Right atrium auricular region (tissue), 2 donors: Measurements from ENCODE around the gene SP2. TPM values are rescaled to one million over a fixed set of nuclear protein-coding genes. Genes with fewer than 3 reads are reported as not detected.

Source experiments
- DNase-seq: peaks from one replicate; pipeline ENCODE4 v3.0.0-alpha.2; 2019; ENCODE audit warnings: low spot score
- H3K27ac ChIP-seq, 2 donors: fragments of 200-600 bp; sonication (generic); 1 replicate in 1 of 2; 2 replicates in 1 of 2; pipeline ENCODE4 v1.5.1; 2016 to 2019
- H3K27me3 ChIP-seq, 2 donors: fragments of 200-600 bp; sonication (generic); one replicate each; pipeline versions ENCODE4 v1.5.1 to v1.6.0; 2017 to 2019
- H3K36me3 ChIP-seq: fragments of 200-600 bp; sonication (generic); one replicate; pipeline ENCODE4 v1.5.1; 2016
- H3K4me1 ChIP-seq, 2 donors: fragments of 200-600 bp; sonication (generic); one replicate each; pipeline versions ENCODE4 v1.5.1 to v1.6.0; 2017 to 2019
- H3K4me3 ChIP-seq, 2 donors: fragments of 200-600 bp; sonication (generic); 1 replicate in 1 of 2; 2 replicates in 1 of 2; pipeline ENCODE4 v1.5.1; 2017 to 2019; ENCODE audit warnings: mild to moderate bottlenecking in 1 of 2, moderate library complexity in 1 of 2
- H3K9me3 ChIP-seq, 2 donors: fragments of 200-600 bp; sonication (generic); one replicate each; pipeline ENCODE4 v1.5.1; 2019
- CTCF ChIP-seq, 2 donors: fragments of 200-600 bp; sonication (generic); IDR thresholded peaks; one replicate each; pipeline ENCODE4 v1.5.1; 2019; ENCODE audit warnings: antibody characterized with exemption in 2 of 2
- total RNA-seq, 2 donors: library from RNA; depleted of rRNA; stranded (reverse); fragments of >200 nt; gene quantifications; one replicate each; pipeline ENCODE4 v1.1.0, GENCODE V29; 2016

SP2 gene
- total RNA-seq, 2 donors from 2014 or later, result 11.7 to 12.8 TPM

- H3K27ac ChIP-seq, result no peak within 1 kb of the TSS
- H3K4me3 ChIP-seq, result no peak within 1 kb of the TSS
- DNase-seq, result no peak
- H3K9me3 ChIP-seq, result no peaks in the 10 kb centered on the region
- H3K4me1 ChIP-seq, result no peaks in the 10 kb centered on the region
- H3K36me3 ChIP-seq, result no peaks in the 10 kb centered on the region
- no peaks in the 10 kb centered on the region for H3K27me3 ChIP-seq
- TF ChIP-seq CTCF (IDR thresholded peaks at IDR 0.05), result no peak
Measured at GRCh38 chr17:47957591-47958490, 61.8 kb downstream of the SP2 start, which contains the start of gene PRR15L. Gene PRR15L (minus strand): TSS chr17:47957883. CDS start chr17:47953234, 4,649 bp downstream.

GRCh38 chr17:47959825-47960655 lies 64.0 kb downstream of the SP2 start:
- Histone ChIP-seq H3K4me1 (no peaks in the 10 kb centered on the region), H3K36me3 (no peaks in the 10 kb centered on the region), H3K27ac (no peak overlapping the region), H3K27me3 (no peaks in the 10 kb centered on the region), H3K4me3 (no peak overlapping the region), H3K9me3 (no peaks in the 10 kb centered on the region)
- TF ChIP-seq CTCF (IDR thresholded peaks at IDR 0.05), result no peak
- no peak for DNase-seq

GRCh38 chr17:47961406-47961805 lies 65.4 kb downstream of the SP2 start:
- Histone ChIP-seq H3K9me3 (no peaks in the 10 kb centered on the region), H3K4me1 (no peaks in the 10 kb centered on the region), H3K4me3 (no peak overlapping the region), H3K36me3 (no peaks in the 10 kb centered on the region), H3K27me3 (no peaks in the 10 kb centered on the region), H3K27ac (no peak overlapping the region)
- TF ChIP-seq CTCF (IDR thresholded peaks at IDR 0.05), result no peak
- no peak for DNase-seq

- H3K4me3 ChIP-seq, result no peak overlapping the region
- H3K9me3 ChIP-seq, result no peaks in the 10 kb centered on the region
- no peaks in the 10 kb centered on the region for H3K4me1 ChIP-seq
- H3K36me3 ChIP-seq, result no peaks in the 10 kb centered on the region
- no peaks in the 10 kb centered on the region for H3K27me3 ChIP-seq
- no peak for TF ChIP-seq CTCF (IDR thresholded peaks at IDR 0.05)
- H3K27ac ChIP-seq, result no peak overlapping the region
- no peak for DNase-seq
Measured at GRCh38 chr17:47962901-47963300, 66.9 kb downstream of the SP2 start.

- H3K4me3 ChIP-seq, result no peak overlapping the region
- H3K27me3 ChIP-seq, result no peaks in the 10 kb centered on the region
- no peak overlapping the region for H3K27ac ChIP-seq
- no peaks in the 10 kb centered on the region for H3K9me3 ChIP-seq
- TF ChIP-seq CTCF (IDR thresholded peaks at IDR 0.05), result no peak
- no peaks in the 10 kb centered on the region for H3K36me3 ChIP-seq
- DNase-seq, result no peak
- H3K4me1 ChIP-seq, result no peaks in the 10 kb centered on the region
Measured at GRCh38 chr17:47964856-47965255, 68.8 kb downstream of the SP2 start.
